Suppressor macrophage (primary cell): ENCODE results near the gene URGCP.

ENCODE experiments used
- DNase-seq, 4 experiments: peaks; one replicate each; pipeline ENCODE4 v3.0.0-alpha.2; 2020 to 2022
- total RNA-seq, 17 experiments: gene quantifications; one replicate each; lab custom pipeline; 2026; ENCODE audit warnings: mixed read lengths in 6 of 17, inconsistent platforms in 3 of 17; lab: John Stamatoyannopoulos, UW

The URGCP gene
- total RNA-seq, result 15.2 to 46.0 (median 32.5) reads per million in 17 experiments

GRCh38 chr7:43906331-43907010 lies at the start of gene URGCP:
Gene URGCP, minus strand, starts transcription at chr7:43906596. Its CDS starts 21 bp downstream, at chr7:43906575.
- DNase-seq, result peak; percentile 52 to 84 (median 70)

- no peak for DNase-seq
Observed at GRCh38 chr7:43956027-43956426, 49.6 kb upstream of the URGCP start.

GRCh38 chr7:43954524-43955228 lies 48.3 kb upstream of the URGCP start:
- peak in 2 of 4 experiments; percentile 5 to 15 for DNase-seq

- no peak for DNase-seq
Observed at GRCh38 chr7:43953071-43953470, 46.7 kb upstream of the URGCP start.

GRCh38 chr7:43952028-43952427 lies 45.6 kb upstream of the URGCP start:
- no peak for DNase-seq

- DNase-seq, result no peak
Observed at GRCh38 chr7:43944286-43944685, 37.9 kb upstream of the URGCP start.

- no peak for DNase-seq
Observed at GRCh38 chr7:43943417-43944187, 37.2 kb upstream of the URGCP start.

- DNase-seq, result no peak
Observed at GRCh38 chr7:43942997-43943396, 36.6 kb upstream of the URGCP start.

- DNase-seq, result no peak
Observed at GRCh38 chr7:43942250-43942649, 35.9 kb upstream of the URGCP start.

- no peak for DNase-seq
Observed at GRCh38 chr7:43938892-43939482, 32.6 kb upstream of the URGCP start.

GRCh38 chr7:43937444-43937843 lies 31.0 kb upstream of the URGCP start:
- DNase-seq, result no peak

- no peak for DNase-seq
Observed at GRCh38 chr7:43933902-43934560, 27.6 kb upstream of the URGCP start.

GRCh38 chr7:43931346-43931745 lies 24.9 kb upstream of the URGCP start:
- peak in 1 of 4 experiments; percentile 1 for DNase-seq

- DNase-seq, result no peak
Observed at GRCh38 chr7:43929529-43930457, 23.4 kb upstream of the URGCP start.

GRCh38 chr7:43927810-43928209 lies 21.4 kb upstream of the URGCP start:
- no peak for DNase-seq

GRCh38 chr7:43926798-43927123 lies 20.4 kb upstream of the URGCP start:
- no peak for DNase-seq

GRCh38 chr7:43925984-43926797 lies 19.8 kb upstream of the URGCP start, which contains the start of gene UBE2D4:
Gene UBE2D4, plus strand, starts transcription at chr7:43926436. Its CDS starts 97 bp downstream, at chr7:43926533.
- peak; percentile 76 to 92 (median 84) for DNase-seq

- DNase-seq, result no peak
Observed at GRCh38 chr7:43922726-43923125, 16.3 kb upstream of the URGCP start.

- no peak for DNase-seq
Observed at GRCh38 chr7:43921423-43921822, 15.0 kb upstream of the URGCP start.

- DNase-seq, result no peak
Observed at GRCh38 chr7:43915907-43916306, 9.5 kb upstream of the URGCP start.
